ENCODE measurements around the gene SMIM10L1.

DNA sequence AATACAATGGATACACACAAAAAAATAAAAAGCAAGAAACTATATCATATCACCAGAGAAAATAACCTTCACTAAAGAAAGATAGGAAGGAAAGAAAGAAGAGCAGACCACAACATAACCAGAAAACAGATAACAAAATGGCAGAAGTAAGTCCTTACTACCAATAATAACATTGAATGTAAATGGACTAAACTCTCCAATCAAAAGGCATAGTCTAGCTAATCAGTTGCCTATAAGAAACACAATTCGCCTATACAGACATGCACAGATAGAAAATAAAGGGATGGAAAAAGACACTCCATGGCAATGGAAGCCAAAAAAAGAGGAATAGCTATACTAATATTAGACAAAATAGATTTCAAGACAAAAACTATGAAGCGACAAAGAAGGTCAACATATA, 27.6 kb upstream of the SMIM10L1 start:
- TF ChIP-seq, protein P1, sequence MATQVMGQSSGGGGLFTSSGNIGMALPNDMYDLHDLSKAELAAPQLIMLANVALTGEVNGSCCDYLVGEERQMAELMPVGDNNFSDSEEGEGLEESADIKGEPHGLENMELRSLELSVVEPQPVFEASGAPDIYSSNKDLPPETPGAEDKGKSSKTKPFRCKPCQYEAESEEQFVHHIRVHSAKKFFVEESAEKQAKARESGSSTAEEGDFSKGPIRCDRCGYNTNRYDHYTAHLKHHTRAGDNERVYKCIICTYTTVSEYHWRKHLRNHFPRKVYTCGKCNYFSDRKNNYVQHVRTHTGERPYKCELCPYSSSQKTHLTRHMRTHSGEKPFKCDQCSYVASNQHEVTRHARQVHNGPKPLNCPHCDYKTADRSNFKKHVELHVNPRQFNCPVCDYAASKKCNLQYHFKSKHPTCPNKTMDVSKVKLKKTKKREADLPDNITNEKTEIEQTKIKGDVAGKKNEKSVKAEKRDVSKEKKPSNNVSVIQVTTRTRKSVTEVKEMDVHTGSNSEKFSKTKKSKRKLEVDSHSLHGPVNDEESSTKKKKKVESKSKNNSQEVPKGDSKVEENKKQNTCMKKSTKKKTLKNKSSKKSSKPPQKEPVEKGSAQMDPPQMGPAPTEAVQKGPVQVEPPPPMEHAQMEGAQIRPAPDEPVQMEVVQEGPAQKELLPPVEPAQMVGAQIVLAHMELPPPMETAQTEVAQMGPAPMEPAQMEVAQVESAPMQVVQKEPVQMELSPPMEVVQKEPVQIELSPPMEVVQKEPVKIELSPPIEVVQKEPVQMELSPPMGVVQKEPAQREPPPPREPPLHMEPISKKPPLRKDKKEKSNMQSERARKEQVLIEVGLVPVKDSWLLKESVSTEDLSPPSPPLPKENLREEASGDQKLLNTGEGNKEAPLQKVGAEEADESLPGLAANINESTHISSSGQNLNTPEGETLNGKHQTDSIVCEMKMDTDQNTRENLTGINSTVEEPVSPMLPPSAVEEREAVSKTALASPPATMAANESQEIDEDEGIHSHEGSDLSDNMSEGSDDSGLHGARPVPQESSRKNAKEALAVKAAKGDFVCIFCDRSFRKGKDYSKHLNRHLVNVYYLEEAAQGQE (IDR thresholded peaks at IDR 0.05; ENCODE audit: insufficient read depth in 1 of 2, low read depth in 2 of 2, low read length in 2 of 2) = no peak
- TF ChIP-seq POLR2AphosphoS5 (IDR thresholded peaks at IDR 0.05; ENCODE audit: low read depth, low read length) (no peak), SIN3A (IDR thresholded peaks at IDR 0.05; ENCODE audit: borderline replicate concordance, insufficient read depth, low read length) (no peak)

Measured in PFSK-1 (cell line).